Measurements from ENCODE around the gene TUBB.
A peak's percentile ranks its signal among the peaks of the same experiment; 100 is the strongest.
"Not testable (repeated sequence)": the region's sequence is repeated elsewhere in the genome, so short reads cannot be mapped to it uniquely, and the experiment has no call there.

Gene TUBB

DNA sequence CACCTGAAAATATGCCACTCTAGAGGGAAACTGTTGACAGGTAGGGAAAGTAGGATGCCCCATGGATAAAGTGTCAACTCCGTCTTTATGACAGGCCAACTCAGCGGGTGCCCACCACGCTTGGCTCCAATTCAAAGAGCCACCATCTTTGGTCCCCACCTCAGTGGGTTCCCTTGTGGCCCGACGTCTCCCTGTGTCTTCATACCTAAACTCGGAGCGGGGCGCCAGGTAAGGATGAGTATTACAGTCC lies 3.3 kb upstream of the TUBB start:
- Mint-ChIP-seq H3K4me3 (peak overlapping the region; percentile 93 to 95 (median 94)), H3K27me3 (ENCODE audit: low read depth) (no peaks in the 10 kb centered on the region), H3K36me3 (ENCODE audit: low read depth) (peaks cover 40% of the 10 kb centered on the region), H3K27ac (peak overlapping the region; percentile 100), H3K9me3 (no peaks in the 10 kb centered on the region), H3K4me1 (peaks cover 34% of the 10 kb centered on the region)
- TF ChIP-seq, protein P1, sequence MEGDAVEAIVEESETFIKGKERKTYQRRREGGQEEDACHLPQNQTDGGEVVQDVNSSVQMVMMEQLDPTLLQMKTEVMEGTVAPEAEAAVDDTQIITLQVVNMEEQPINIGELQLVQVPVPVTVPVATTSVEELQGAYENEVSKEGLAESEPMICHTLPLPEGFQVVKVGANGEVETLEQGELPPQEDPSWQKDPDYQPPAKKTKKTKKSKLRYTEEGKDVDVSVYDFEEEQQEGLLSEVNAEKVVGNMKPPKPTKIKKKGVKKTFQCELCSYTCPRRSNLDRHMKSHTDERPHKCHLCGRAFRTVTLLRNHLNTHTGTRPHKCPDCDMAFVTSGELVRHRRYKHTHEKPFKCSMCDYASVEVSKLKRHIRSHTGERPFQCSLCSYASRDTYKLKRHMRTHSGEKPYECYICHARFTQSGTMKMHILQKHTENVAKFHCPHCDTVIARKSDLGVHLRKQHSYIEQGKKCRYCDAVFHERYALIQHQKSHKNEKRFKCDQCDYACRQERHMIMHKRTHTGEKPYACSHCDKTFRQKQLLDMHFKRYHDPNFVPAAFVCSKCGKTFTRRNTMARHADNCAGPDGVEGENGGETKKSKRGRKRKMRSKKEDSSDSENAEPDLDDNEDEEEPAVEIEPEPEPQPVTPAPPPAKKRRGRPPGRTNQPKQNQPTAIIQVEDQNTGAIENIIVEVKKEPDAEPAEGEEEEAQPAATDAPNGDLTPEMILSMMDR (IDR thresholded peaks at IDR 0.05; ENCODE audit: unreplicated experiment in 3 of 3), result no peak

DNA sequence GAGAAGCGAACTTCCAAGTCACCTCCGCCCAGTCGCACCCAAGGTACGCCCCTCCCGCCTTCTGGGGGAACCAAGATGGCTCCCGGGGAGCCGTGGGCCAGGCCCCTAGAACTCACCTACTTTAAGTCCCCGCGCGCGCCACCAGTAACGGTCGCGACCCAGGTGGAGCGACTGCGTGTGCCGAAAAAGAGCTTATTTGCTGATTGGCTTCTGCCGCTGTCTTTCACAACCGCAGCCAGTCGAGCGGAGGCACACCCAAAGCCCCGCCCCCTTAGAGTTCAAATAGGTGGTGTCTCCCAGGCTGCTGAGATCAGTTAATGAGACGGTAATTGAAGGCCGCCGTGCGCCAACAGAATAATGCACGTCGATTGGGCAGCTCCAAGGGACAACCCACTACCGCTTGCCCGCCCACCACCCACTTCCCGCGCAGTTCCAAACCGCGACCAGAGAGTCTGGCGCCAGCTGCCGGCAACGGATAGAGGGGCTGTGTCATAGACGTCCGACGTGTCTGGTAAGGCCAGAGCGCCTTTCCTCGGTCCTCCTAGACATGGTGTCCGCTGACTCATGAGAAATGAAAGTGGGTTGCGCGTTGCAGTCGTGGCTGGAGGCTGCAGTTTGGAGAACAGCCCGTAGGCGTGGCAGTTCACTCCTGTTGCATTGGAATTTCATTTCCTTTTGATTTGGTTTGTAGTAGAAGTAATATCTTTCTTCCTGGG lies 2.9 kb upstream of the TUBB start, which contains the start of gene MDC1:
Gene MDC1 (minus strand): TSS at position 153 of the 716 bp plus-strand sequence. CDS start 2,106 bp downstream, outside the sequence.
- H3K4me3 Mint-ChIP-seq, result peak within 1 kb of the TSS; percentile 93 to 95 (median 94)

DNA sequence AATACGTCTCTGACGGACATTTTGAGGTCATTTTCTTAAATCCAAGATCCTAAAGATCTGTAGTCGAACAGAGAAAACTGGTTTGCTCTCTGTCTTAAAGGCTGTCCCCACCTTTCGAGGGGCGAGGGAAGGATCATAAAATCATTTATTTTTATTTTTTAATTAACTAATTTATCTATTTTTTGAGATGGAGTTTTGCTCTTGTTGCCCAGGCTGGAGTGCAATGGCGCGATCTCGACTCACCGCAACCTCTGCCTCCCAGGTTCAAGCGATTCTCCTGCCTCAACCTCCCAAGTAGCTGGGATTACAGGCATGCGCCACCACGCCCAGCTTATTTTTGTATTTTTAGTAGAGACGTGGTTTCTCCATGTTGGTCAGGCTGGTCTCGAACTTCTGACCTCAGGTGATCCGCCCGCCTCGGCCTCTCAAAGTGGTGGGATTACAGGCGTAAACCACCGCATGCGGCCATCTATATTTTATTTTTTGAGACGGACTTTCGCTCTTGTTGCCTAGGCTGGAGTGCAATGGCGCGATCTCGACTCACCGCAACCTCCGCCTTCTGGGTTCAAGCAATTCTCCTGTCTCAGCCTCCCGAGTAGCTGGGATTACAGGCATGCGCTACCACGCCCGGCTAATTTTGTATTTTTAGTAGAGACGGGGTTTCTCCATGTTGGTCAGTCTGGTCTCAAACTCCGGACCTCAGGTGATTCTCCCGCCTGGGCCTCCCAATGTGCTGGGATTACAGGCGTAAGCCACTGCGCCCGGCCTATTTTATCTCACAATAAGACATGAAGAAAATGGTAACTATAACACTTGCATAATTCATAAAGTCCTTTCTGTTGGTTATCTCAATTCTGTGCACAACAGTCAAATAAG lies 2.1 kb upstream of the TUBB start:
- not testable (repeated sequence) for H3K27me3 Mint-ChIP-seq (ENCODE audit: low read depth); H3K9me3 Mint-ChIP-seq
- Mint-ChIP-seq H3K4me1 (peaks cover 43% of the 10 kb centered on the region), H3K36me3 (ENCODE audit: low read depth) (peaks cover 39% of the 10 kb centered on the region), H3K27ac (peak overlapping the region; percentile 100), H3K4me3 (peak overlapping the region; percentile 99)
- TF ChIP-seq, protein P1 (IDR thresholded peaks at IDR 0.05; ENCODE audit: unreplicated experiment in 3 of 3), result peak in 1 of 3 experiments; percentile 5

More for the DNA sequence above, 2.9 kb upstream of the TUBB start, which contains the start of gene MDC1:
- Mint-ChIP-seq H3K36me3 (ENCODE audit: low read depth) (peaks cover 39% of the 10 kb centered on the region), H3K9me3 (no peaks in the 10 kb centered on the region), H3K4me1 (peaks cover 35% of the 10 kb centered on the region), H3K27me3 (ENCODE audit: low read depth) (no peaks in the 10 kb centered on the region), H3K27ac (peak within 1 kb of the TSS; percentile 100)
- TF ChIP-seq, protein P1 (IDR thresholded peaks at IDR 0.05; ENCODE audit: unreplicated experiment in 3 of 3), result peak; percentile 20 to 38 (median 28)

DNA sequence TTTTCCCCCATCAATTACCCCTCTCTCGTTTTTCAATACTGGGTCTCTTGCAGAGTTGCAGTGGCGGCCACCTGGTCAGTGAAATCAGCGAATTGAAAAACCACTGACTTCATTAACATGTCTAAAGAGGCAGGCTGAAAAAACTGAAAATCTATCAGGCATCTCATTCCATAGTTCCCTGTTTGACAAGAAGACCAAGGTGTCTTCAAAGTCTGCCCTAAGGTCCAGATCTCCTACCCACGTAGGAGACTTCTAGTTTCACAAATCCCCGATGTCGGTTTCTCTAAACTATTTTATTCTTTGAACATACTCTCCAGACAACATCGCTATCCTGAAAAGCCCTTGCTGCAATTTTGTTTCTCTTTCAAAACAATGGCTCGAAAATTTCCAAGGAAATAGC lies 796 bp upstream of the TUBB start:
- H3K4me1 Mint-ChIP-seq, result peaks cover 55% of the 10 kb centered on the region
- no peaks in the 10 kb centered on the region for H3K9me3 Mint-ChIP-seq
- TF ChIP-seq, protein P1 (IDR thresholded peaks at IDR 0.05; ENCODE audit: unreplicated experiment in 3 of 3), result no peak
- H3K36me3 Mint-ChIP-seq (ENCODE audit: low read depth), result peaks cover 43% of the 10 kb centered on the region
- H3K27me3 Mint-ChIP-seq (ENCODE audit: low read depth), result no peaks in the 10 kb centered on the region
- H3K27ac Mint-ChIP-seq, result peak overlapping the region; percentile 97 to 99 (median 99)
- H3K4me3 Mint-ChIP-seq, result peak overlapping the region; percentile 99

DNA sequence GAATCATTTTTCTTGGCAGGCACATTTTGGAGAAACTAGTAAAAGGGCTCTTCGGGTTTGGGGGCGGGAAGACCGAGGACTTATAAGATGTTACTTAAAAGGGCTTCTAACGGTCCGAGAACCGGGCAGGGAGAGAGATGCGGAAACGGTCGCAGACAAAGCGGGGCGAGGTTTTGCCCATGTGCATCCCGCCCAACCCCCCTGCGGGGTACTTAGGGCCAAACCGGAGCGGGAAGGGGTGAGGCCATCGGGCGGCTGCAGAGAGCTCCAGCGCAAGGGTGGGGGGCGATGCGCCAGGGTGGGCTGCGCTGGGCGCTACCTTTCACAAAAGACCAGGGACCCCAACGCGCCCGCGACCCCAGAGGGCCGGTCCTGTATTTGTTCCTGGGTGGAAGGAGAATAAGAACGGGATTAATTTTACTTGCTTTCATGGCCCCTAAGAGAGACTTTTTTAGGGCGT lies 616 bp downstream of the TUBB start:
- peak overlapping the region; percentile 97 to 99 (median 99) for H3K27ac Mint-ChIP-seq
- no peaks in the 10 kb centered on the region for H3K27me3 Mint-ChIP-seq (ENCODE audit: low read depth)
- H3K4me1 Mint-ChIP-seq, result peaks cover 63% of the 10 kb centered on the region
- peaks cover 46% of the 10 kb centered on the region for H3K36me3 Mint-ChIP-seq (ENCODE audit: low read depth)
- H3K4me3 Mint-ChIP-seq, result peak overlapping the region; percentile 99
- TF ChIP-seq, protein P1 (IDR thresholded peaks at IDR 0.05; ENCODE audit: unreplicated experiment in 3 of 3), result no peak
- H3K9me3 Mint-ChIP-seq, result no peaks in the 10 kb centered on the region
